ENCODE results near the gene RNF213.

GRCh38 chr17:80356231-80356856 is 95.7 kb downstream of the RNF213 start:
- no peak for TF ChIP-seq CTCF (IDR thresholded peaks at IDR 0.05)
- TF ChIP-seq POLR2AphosphoS5 (IDR thresholded peaks at IDR 0.05) = no peak
- no peak for TF ChIP-seq POLR2A (IDR thresholded peaks at IDR 0.05)
- no peak for TF ChIP-seq EP300 (IDR thresholded peaks at IDR 0.05)
